C1 segment of cervical spinal cord (tissue), 14 donors: ENCODE measurements around the gene ALKBH3.

Experiments
- DNase-seq, 14 donors: peaks; one replicate each; lab custom pipeline; 2025; lab: John Stamatoyannopoulos, UW

ALKBH3 gene

GRCh38 chr11:43937434-43938411, 57.1 kb downstream of the ALKBH3 start:
- DNase-seq: no peak

DNA sequence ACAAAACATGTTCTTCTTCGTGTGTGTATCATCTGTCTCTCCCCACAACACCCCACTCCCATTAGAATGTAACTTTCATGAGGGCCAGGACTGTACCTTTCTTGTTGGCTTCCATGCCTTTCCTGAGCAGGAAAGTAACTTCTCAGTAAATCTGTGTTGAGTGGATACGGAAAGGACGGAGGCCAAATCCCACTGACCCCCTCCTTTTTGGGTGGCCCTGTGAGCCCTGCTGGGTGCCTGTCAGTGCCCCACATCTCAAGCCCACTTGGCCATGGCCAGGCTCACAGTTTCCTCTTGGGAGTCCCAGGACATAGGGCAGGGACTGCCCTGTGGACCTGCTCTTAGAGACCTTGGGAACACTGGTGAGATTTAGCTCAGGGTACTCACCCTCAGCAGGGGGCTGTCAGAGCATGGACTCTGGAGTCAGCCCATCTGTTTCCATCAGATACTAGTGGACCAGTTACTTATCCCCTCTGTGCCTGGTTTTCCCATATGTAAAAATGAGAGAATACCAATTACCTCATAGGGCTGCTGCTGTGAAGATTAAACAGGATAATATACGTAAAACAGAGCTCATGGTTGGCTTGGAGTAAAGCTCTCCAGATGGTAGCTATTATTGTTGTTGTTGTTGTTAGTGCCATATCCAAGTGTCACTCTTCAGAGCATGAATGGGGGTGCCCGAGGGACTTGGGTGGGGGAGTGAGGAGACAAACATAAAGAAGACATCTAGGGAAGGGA, 60.8 kb downstream of the ALKBH3 start:
- no peak for DNase-seq

DNA sequence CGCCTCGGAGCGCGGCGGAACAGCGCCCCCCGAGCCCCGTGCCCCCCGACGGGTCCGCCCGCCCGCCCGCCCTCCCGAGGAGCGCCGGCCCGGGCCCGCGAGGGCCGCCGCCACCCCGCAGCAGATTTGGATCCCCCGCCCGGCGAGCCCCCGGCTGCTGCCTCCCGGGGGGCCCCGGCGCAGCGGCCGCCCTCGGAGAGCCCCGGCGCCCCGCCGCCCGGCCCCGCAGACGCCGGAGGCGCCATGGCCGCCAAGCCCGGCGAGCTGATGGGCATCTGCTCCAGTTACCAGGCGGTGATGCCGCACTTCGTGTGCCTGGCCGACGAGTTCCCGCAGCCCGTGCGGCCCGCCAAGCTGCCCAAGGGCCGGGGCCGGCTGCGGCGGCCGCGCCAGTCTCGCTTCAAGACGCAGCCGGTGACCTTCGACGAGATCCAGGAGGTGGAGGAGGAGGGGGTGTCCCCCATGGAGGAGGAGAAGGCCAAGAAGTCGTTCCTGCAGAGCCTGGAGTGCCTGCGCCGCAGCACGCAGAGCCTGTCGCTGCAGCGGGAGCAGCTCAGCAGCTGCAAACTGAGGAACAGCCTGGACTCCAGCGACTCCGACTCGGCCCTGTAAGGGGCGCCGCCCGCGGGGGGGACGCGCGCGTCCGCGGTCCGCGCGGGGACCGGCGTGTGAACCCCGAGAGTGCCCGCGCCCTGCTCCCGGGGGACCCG, 62.2 kb downstream of the ALKBH3 start:
- DNase-seq: peak in 6 of 14 donors; percentile 13 to 70 (median 33)

- peak in 1 of 14 donors; percentile 56 for DNase-seq
Observed at GRCh38 chr11:43943372-43943930, 62.8 kb downstream of the ALKBH3 start.

DNA sequence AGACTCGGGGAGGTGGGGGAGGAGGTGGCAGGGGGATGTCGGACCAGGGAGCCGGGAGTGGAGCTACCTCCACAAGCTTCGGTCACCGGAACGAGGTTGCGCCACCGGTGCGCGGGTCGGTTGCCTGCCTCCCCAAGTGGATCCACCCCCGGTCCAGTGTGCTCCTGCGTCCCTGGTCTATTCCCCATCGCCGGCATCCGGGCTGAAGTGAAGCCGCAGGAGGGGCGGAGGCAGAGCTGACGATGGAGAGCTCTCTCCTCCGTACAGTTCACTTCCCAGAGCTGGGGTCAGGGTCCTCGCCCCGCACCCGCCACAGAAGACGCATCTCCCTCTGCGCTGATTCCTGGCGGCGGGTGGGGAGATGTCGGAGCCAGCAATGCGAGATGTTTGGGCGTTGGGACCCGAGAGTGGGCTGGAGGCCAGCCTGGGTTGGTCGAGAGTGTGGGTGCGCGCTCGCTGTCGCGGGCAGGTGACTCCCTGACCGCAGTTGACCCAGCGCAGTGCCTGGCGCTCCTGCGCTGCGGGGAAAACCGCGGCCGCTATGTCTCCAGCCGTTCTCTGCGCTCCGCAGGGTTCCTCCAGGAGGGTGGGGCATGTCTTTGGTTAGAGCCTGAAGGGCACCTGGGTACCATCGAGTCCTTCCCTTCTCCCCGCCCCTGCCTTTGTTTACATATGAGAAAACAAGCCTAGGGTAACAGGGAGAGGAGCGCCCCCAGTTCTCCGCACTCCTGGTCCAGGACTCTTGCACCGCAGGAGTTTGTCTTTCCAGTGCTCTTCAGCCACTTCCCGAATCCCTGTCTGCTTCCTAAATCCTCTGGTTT, 63.5 kb downstream of the ALKBH3 start:
- peak in 2 of 14 donors; percentile 13 to 37 for DNase-seq

- peak in 9 of 14 donors; percentile 12 to 66 (median 40) for DNase-seq
Observed at GRCh38 chr11:43944761-43945311, 64.2 kb downstream of the ALKBH3 start.

DNA sequence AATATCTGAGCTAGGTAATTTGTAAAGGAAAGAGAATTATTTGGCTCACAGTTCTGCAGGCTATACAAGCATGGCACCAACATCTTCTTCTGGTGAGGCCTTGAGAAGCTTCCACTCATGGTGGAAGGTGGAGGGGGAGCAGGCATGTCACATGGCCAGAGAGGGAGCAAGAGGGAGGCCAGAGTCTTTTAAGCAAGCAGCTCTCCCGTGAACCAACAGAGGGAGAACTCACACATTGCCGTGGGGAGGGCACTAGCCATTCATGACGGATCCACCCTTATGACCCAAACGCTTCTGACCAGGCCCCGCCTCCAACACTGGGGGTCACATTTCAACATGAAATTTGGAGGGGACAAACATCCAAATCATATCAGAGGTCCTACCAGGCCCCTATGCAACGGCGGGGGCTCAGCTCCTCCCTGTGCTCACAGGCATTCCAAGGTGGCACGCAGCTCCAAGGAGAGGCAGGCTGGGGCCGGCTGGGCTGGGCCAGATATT, 66.4 kb downstream of the ALKBH3 start:
- DNase-seq: no peak

- no peak for DNase-seq
Observed at GRCh38 chr11:43947815-43948214, 67.2 kb downstream of the ALKBH3 start.

DNA sequence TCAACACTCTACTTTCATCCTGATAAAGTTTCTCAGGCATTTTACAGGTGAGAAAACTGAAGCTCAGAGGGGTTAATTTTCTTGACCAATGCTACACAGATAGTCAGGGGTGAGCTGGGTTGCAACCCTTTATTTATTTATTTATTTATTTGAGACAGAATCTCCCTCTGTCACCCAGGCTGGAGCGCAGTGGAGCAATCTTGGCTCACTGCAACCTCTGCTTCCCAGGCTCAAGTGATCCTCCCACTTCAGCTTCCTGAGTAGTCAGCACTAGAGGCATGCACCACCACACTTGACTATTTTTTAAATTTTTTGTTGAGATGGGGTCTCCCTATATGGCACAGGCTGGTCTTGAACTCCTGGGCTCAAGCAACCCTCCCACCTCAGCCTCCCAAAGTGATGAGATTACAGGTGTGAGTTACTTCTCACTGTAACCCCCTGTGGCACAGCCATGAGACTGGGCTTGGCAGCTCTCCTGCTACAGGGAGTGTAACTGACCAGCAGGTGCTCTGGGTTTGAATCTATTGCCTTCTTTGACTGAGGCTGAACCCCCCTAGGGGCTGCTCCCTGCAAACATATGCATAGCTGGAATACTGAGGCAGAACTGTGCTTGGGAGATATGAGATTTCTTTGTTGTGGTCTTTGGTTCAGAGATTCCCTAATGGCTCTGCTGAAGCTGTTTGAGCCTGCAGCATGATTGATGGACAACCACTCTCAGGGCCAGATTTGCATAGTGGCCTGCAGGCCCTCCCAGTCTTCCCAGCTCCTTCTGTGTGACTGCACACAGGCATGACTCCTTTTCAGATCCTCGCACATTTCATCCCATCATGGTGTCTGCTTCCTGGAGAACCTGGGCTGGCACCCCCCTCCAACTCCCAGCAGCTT, 68.0 kb downstream of the ALKBH3 start:
- no peak for DNase-seq

DNA sequence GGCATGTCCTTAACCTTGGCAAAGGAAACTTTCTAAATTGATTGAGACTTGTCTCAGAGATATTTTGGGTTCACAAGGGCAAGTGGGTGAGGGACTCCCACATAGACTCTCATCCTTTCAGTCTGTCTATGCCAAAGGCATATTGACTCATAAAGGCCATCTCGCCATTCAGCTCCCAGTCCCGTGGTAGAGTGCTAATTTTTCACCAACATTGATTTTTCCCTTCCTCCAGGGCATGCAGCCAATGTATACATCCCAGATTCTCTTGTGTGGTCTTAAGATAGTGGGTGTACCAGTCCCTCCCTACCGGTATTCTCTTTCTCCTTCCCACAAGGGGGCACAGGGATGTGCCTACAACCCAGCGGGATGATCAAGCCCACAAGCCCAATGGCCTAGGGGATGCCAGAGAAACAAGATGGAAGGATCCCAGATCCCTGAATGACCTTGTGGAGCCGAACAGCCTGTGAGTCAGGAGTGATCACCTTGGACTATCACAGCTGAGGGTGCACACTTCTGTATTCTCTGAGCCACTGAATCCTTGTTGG, 69.8 kb downstream of the ALKBH3 start:
- DNase-seq: no peak

DNA sequence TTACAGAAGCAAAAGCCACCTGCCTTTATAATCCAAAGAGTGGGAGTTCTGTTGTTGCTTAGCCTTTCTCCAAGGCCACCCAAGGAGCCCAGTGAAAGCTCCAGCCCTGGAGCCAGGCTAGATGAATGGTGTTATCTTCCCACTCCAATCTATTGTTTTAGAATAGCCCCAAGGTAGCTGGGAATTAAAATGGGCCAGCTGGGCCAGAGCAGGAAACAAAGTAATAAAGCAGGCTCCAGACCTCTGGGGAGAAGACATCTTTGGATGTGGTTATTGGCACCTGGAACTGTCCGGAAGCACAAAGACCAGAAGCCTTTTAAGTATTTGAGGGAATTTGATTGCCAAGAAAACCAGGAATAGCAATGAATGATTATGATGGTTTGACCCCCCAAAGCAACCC, 70.6 kb downstream of the ALKBH3 start:
- no peak for DNase-seq

DNA sequence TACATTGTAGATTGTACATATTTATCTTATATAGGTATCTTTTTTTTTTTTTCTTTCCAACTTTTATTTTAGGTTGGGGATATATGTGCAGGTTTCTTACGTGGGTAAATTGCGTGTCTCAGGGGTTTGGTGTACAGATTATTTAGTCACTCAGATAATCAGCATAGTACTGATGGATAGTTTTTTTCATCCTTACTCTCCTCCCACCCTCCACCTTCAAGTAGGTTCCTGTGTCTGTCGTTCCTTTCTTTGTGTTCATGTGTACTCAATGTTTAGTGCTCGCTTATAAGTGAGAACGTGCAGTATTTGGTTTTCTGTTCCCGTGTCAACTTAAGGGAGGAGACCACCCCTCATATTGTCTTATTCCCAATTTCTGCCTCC, 71.4 kb downstream of the ALKBH3 start:
- DNase-seq: no peak

- no peak for DNase-seq
Observed at GRCh38 chr11:43952401-43953342, 72.0 kb downstream of the ALKBH3 start.

GRCh38 chr11:43953521-43953920, 72.9 kb downstream of the ALKBH3 start:
- DNase-seq: no peak

GRCh38 chr11:43954241-43954640, 73.6 kb downstream of the ALKBH3 start:
- DNase-seq: no peak

- DNase-seq: no peak
Observed at GRCh38 chr11:43955381-43956118, 74.9 kb downstream of the ALKBH3 start.

DNA sequence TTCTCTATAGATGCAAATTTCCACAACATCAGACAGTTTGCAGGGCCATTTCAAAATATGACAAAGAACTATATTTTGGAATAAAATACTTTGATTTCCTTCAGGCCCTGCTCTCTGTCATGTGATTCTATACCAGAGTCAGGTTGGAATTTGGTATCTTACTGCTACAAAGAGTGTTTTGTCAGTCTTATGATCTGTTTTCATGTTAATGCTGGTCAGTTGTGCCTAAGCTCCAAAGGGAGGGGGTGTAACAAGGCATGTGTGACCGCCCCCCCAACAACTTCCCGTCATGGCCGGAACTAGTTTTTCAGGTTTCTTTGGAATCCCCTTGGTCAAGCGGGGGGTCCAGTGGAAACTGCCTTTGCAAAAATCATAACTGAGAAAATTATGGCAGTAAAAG, 76.9 kb downstream of the ALKBH3 start:
- no peak for DNase-seq
